Kidney tubule cell (primary cell): ENCODE results near the gene TMEM233.
"Not testable (repeated sequence)": the region's sequence is repeated elsewhere in the genome, so short reads cannot be mapped to it uniquely, and the experiment has no call there.

Source experiments
- DNase-seq: peaks from one replicate; pipeline ENCODE4 v3.0.0-alpha.2; 2018; ENCODE audit warnings: low spot score

Gene TMEM233

DNA sequence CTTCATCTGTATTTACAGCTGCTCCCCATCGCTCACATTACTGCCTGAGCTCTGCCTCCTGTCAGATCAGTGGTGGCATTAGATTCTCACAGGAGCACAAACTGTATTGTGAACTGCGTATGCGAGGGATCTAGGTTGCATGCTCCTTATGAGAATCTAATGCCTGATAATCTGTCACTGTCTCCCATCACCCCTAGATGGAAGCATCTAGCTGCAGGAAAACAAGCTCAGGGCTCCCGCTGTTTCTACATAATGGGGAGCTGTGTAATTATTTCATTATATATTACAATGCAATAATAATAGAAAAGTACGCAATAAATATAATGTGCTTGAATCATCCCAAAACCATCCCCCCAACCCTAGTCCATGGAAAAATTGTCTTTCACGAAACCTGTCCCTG, 64.6 kb downstream of the TMEM233 start:
- not testable (repeated sequence) for DNase-seq

DNA sequence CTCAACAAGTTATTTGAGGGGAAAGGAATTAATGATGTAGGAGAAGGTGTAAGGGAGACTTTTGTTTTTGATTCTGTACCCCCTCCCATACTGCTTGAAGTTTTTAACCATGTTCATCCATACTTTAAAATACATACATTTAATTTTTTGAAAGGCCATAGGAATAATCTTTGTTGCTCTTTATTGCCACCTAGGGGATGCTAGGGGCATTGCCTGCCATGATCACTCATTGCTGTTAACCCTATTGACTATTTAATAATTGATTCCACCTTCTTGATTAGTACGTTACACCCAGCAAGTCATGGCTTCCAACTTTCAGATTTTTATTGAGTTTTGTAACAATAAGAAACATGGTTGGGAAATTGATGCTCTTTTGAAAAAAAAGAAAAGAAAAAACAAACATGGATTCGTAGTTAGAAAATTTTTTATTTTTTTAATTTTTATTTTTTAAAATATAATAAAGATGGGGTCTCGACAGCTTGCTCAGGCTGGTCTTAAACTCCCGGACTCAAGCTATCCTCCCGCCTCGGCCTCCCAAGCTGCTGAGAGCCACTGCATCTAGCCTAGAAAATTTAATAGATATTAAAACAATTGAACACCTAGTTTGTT, 65.8 kb downstream of the TMEM233 start:
- peak; percentile 32 for DNase-seq

DNA sequence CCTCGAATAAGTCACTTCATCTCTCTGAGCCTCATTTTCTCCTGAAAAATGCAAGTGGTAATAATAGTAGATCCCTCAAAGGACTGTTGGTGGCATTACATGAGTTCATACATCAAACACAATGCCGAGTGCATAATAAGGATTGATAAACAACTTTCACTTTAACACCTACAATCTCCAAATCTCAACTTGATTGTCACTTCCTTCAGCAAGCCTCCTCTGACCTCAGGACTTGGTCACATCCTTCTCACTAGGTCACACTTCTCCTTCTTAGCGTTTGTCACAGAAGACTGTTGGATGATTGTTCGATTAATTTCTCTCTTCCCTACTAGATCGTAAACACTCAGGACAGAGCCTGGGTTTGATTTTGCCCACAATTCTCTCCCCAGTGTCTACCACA, 66.5 kb downstream of the TMEM233 start:
- no peak for DNase-seq

DNA sequence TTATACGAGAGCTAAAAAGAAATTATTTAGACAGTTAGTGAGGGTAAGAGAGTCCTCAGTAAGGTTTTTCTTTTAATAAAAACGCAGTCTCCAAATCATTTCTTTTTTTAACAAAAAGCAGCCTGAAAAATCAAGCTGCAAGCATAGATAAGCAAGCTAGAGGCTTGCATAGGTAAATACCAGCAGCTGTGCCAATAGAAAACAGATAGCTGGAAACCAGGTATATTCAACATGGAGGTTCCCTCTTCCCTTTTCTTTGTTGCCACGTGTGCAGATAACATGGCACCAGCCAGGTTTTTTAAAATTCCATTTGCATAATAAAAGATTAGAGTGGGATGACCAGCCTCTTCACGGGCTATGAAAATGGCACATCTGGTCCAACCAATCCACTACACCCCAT, 68.3 kb downstream of the TMEM233 start:
- no peak for DNase-seq

DNA sequence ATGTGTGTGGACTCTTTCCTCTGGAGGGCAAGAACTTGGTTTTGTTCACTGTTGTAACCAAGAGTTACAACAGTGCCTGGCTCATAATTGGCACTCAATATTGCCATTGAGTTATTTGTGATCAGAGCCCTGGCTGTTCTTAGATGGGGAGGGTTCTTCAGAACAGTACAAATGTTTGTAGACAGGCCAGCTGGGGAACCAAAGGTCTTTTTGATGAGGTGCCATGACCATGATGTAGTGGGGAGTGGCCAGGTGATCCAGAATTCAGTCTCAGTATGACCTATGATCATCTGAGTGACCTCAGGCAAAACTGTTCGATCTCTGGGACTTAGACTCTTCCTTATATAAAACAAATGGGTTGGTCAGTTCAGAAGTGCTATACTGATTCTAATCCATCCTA, 71.1 kb downstream of the TMEM233 start:
- DNase-seq: no peak

DNA sequence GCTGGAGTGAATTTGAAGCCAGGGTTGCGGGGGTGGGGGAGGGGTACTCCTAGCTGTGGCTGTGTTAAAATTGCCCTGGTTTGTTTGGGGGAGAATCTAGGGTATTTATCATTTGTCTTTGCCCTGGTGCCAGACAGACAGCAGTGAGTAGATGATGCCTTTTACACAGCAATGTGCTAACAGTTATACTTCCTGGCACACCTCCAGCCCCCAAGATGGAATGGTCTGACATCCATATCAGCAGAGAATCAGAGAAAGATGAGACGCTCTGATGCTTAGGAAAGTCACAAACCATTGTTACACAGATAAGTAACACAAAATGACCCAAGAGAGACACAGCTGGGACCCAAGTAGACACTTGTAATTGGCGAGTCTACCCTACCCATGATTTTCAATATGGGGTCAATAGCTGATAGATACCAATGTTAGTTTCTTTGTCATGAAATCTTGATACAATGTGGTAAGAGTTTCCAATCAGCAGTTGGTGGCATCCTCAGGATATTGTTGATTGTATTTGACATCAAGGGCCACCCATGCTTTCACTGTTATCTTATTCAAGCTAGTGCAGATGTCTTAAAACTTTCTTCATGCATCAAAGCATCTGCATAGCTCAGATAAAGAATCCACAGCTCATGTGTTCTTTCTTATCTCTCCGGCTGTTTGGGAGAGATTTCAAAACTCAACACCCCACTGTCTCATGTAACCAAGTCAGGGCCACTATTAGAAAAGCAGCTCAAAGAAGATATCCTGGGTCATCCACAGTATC, 71.8 kb downstream of the TMEM233 start:
- DNase-seq: no peak

DNA sequence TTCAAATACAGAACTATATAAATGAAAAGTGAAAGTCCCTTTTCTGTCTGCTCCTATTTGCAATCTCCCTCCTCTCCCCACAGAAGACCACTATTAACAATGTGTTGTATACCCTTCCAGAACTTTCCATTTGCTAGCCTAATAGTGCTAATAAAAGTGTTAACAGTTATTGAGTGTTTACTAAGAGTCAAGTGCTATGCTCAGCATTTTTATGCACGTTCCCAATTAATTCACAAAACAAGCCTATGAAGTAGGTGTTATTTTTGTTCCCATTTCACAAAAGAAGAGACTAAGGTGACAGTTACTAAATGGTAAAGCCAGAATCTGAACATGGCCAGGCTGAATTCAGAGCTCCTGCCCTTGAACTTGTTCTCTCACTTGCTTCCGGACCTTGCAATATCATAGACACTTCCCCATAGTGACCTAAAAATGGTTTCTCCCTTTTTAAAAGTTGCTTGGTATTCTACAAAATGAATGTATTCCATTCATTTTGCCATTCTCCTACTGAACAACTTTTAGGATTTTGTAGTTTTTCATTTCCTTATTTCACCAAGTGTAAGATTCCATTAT, 72.7 kb downstream of the TMEM233 start:
- DNase-seq: no peak

DNA sequence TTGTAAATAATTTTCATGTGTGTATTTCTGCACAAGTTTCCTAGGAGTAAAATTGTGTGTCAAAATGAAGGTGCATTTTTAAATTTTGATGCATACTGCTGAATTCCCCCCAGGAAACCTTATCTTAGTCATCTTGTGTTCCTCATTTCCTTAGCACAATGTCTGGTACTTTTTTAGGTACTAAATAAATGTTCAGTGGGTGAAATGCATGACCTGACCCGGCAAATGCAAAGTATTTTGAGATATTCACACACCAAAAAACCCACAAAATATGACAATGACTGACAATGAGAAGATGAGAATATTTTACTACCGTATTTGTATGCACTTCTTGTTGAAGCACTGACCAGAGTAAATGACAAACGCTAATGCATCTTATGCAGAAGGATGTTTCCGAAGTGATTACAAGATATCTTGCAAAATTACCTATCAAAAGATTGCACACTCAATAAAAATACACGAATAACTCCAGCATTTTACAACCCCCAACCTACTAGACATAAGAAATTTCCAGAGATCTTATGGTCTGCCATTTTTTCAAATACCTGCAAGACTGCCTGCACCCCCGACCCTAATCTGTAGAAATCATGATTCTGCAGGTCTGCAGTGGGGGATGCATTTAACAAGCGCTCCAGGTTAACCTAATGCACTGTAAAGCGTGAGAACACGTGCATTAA, 73.5 kb downstream of the TMEM233 start:
- DNase-seq: no peak

DNA sequence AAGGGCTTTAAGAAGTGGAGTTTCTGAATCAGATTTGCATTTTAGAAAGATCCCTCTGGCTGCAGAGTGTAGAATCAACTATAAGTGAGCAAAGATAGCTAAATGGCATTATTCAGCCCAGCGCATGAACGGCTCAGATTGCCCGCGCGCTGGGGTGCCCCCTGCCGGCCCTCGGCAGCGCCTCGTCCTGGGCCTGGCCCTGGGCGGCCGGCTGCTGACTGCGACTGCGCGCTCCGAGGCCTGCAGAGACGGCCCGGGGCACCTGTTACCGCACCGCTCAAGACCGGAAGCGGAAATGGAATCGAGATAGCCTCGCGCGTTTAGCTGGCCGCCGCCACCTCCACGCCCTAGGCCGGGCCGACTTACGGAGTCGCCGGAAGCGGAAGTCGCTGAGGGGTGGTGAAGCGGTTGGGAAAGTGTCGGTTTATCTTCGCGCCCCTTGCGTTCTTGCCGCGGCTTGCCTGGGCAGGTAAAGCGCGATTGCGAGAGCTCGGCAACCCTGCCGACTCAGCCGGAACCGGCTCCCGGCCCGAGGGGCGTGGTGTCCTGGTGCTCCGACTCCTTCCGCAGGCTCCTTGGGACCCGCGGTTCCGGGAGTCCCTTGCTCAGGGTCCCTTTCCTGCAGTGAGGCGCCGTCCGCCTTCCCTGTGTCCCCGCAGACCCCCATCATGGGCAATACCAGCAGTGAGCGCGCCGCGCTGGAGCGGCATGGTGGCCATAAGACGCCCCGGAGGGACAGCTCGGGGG, 74.2 kb downstream of the TMEM233 start, which contains the start of gene PRKAB1:
Gene PRKAB1, plus strand, starts transcription at position 557 of the 747 bp plus-strand sequence. Its CDS starts 112 bp downstream, at position 669.
- DNase-seq: peak; percentile 99

DNA sequence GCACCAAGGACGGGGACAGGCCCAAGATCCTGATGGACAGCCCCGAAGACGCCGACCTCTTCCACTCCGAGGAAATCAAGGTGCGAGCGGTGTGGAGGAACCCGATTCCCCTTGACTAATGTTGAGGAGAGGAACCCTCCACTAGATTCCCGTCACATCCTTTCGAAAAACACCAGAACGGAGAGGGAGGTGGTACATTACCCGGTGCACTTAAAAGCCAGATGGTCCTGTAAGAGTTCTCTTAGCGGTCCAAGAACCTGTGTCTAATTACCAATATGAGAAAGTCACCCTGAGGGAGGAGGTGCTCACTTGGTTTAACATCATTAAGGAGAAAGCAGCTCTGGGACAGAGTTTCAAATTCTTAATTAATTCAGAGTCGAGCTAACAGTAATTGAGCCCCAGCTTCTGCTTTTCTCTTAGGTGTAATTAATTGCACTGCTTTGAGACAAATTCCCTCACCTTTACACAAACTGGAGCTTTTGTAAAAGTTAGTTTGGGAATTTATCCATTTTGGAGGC, 74.8 kb downstream of the TMEM233 start:
- peak; percentile 24 for DNase-seq

DNA sequence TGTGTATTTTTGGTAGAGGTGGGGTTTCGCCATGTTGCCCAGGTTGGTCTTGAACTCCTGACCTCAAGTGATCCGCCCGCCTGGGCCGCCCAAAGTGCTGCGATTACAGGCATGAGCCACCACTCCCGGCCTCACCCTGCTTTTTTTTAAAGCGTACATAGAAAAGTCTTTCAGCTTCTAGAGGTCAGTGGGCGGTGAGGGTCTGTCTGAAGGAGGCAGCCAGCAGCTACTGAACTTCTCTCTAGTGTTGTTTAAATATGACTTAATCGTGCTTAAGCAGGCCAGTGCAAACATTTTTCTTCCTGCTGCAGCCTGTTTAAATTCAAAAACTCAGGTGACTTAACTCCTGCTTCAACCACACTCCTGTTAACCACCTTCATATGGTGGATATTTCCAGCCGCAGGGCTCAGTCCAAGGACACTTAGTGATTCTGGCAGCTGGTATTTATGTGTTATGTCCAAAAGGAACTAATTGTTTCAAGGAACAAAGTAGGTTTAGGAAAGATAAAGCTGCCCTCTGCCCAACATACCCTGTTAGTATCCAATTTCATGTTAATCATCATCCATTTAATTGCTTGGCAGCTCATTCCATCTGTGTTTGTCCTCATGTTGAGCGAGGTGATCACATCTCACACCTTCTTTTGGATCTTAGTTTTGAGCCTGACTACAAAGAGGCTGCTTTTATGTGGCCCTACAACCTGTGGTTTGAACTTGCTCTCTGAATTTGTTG, 76.3 kb downstream of the TMEM233 start:
- DNase-seq: peak; percentile 84

DNA sequence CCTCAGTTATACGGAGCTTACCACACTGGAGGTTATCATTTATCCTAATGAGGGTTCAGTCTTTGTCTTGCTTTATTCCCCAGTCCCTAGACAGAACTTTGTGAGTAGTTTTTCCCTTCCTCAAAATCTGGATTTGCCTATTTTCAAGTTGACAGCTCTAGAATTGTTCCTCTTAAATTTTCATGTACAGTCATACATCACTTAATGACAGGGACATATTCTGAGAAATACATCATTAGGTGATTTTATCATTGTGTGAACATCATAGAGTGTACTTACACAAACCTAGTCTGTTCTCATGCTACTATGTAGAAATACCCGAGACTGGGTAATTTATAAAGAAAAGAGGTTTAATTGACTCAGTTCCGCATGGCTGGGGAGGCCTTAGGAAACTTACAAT, 77.5 kb downstream of the TMEM233 start:
- peak; percentile 16 for DNase-seq

DNA sequence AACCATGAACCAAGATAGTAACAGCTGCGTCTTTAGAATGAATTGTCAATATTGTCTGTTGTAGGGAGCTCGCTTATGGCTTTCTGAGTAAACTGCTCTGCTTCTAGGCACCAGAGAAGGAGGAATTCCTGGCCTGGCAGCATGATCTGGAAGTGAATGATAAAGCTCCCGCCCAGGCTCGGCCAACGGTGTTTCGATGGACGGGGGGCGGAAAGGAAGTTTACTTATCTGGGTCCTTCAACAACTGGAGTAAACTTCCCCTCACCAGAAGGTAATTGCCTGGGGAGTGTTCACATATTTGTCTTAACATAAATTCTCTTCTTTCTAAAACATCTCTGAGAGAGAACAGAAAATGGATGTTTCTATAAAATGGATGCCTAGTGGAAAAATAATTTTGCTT, 78.6 kb downstream of the TMEM233 start:
- DNase-seq: no peak

DNA sequence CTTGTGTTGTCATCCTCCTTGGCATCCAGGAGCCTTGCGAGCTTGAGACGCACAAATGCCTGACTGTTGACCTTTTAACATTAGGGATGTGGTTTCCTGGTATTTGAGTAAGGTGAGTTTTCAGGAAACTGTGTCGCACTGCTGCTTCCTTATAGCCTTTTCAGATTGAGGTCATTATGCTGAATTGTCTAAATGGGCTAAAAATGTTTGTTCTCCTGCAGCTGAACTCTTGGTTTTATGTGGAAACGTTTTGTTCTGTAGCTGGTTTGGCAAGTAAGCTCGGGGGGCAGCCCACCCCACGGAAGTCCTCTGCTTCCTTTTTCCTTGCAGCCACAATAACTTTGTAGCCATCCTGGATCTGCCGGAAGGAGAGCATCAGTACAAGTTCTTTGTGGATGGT, 80.1 kb downstream of the TMEM233 start:
- DNase-seq: peak; percentile 90

DNA sequence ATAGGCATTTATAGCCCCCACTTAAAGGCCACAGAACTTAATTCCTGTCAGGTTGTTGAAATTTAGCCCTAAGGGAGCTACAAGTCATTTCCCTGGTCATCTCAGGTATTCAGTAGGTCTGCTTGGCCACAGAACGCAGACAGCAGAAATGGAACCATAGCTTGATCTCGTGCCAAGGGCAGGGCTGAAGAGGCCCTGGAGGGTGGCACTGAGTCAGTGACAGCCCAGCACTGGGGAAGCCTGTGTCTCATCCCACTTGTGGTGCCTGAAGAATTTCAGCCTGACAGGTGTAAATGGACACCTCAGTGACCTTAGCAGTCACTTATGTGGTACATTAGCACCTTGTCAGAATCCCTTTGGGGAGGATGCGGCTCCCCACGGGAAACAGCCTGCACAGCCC, 81.0 kb downstream of the TMEM233 start:
- DNase-seq: peak; percentile 93

DNA sequence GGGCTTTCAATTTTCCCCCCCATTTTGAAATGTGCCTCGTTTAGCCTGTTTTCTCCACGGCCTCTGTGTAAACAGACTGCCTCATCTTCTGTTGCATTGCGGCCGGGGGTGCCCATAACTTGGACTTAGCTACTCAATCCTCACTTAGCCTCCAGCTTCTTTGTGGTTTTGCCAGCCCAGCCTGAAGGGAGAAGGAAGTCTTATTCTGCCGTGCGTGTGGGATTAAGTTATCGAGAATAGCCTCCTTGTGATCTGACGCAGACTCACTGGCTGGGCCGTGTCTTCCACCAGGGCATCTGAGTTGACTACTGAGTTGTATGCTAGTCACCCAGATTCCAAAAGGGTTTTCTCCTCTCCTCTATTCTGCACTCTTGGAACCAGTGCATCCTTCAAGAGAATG, 82.4 kb downstream of the TMEM233 start:
- DNase-seq: no peak

DNA sequence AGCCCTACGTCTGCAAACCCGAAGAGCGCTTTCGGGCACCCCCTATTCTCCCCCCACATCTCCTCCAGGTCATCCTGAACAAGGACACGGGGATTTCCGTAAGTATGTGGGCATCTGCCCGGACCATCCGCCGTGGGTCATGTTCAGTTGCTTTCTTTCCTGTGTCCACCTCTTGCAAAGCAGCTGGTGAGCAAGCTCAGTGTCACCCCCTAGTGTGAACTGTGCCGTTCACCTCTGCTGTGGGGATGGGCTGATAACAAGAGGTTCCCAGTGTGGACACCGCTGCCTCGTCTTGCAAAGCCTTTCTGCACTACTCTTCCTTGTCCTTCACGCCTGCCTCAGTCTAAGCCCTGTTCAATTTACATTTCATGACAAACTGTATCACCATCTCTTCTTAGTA, 83.0 kb downstream of the TMEM233 start:
- no peak for DNase-seq

DNA sequence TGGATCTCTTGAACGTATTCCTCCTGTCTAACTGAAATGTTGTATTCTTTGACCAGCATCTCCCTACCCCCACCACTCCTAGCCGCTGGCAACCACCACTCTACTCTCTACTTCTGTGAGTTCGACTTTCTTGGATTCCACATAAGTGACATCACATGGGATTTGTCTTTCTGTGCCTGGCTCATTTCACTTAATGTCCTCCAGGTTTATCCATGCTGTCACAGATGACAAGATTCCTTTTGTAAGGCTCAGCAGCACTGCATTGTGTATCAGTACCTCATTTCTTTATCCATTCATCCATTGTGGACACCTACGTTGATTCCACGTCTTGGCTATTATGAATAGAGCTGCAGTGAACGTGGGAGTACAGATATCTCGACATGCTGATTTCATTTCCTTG, 84.9 kb downstream of the TMEM233 start:
- peak; percentile 71 for DNase-seq

DNA sequence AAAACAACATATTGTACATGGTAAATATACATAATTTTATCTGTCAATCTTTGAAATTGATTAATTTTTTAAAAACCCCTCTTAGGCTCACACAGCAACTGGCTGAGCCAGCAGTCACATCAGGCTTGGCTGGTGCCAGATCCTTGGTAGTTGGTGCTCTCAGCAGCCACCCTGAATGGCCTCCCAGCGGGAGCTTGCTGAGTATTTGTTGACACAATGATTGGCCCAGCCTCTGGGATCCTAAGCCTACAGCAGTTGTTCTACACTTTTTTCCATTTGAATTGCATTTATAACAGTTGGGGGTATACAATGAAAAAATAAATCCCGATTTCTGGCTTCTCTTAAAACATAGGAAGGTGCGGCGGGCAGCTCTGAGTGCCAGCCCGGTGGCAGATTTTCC, 85.5 kb downstream of the TMEM233 start:
- no peak for DNase-seq

DNA sequence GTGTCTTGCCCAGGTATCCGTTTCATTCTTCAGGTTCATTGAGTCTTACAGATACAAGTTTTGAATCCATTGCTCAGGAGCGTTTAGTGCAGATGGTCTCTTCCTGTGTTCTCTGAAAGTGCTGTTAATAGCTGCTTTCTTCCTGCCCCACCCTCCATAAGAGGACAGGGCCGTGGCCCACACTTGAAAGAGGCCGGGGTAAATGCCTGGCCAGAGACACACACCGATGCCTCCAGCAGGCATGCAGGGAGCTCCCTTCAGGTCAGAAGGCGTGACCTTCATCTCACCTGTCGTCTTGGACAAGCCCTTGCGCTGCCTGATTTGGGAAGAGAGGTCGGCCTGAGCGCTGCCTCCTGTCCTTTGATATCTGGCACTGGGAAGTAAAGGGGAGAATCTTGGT, 85.9 kb downstream of the TMEM233 start:
- no peak for DNase-seq

DNA sequence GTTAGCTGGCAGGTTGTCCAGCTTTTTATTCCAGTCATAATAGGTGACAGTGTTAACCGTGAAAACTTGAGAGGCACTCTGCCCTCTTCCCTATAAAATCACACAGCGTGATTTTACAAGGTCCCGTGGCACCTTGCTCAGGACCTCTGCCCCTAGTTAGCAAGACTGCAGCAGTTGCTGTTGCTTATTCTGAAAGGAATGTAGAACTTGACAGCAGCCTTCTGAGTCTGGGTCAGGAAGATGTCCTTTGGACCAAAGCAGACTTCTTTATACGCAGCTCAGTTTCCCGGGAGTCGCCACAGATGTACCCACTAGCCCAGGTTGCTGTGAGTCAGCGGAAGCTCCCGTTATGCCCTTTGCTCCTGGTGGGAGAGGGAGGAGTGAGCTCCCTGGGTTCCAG, 87.5 kb downstream of the TMEM233 start:
- DNase-seq: peak; percentile 73
